Measurements from ENCODE around the gene USP31.

GRCh38 chr16:23141959-23142740 lies 7.1 kb downstream of the USP31 start:
- TF ChIP-seq OSR1 (CRISPR knock-in tag; IDR thresholded peaks at IDR 0.05) (no peak), ZFP30 (CRISPR knock-in tag; IDR thresholded peaks at IDR 0.05) (no peak), PATZ1 (CRISPR knock-in tag; IDR thresholded peaks at IDR 0.05; ENCODE audit: borderline replicate concordance) (no peak), ARNTL (CRISPR knock-in tag; IDR thresholded peaks at IDR 0.05; ENCODE audit: borderline replicate concordance, low read depth) (no peak), ISL1 (CRISPR knock-in tag; IDR thresholded peaks at IDR 0.05) (no peak), TSHZ2 (CRISPR knock-in tag; IDR thresholded peaks at IDR 0.05) (no peak), ZNF70 (CRISPR knock-in tag; IDR thresholded peaks at IDR 0.05) (no peak), TCF4 (CRISPR knock-in tag; IDR thresholded peaks at IDR 0.05; ENCODE audit: borderline replicate concordance) (no peak), TOX (CRISPR knock-in tag; IDR thresholded peaks at IDR 0.05; ENCODE audit: borderline replicate concordance) (no peak), CREB5 (CRISPR knock-in tag; IDR thresholded peaks at IDR 0.05; ENCODE audit: low read depth) (no peak), BACH2 (CRISPR knock-in tag; IDR thresholded peaks at IDR 0.05; ENCODE audit: borderline replicate concordance) (no peak)
- TF ChIP-seq, protein P1, sequence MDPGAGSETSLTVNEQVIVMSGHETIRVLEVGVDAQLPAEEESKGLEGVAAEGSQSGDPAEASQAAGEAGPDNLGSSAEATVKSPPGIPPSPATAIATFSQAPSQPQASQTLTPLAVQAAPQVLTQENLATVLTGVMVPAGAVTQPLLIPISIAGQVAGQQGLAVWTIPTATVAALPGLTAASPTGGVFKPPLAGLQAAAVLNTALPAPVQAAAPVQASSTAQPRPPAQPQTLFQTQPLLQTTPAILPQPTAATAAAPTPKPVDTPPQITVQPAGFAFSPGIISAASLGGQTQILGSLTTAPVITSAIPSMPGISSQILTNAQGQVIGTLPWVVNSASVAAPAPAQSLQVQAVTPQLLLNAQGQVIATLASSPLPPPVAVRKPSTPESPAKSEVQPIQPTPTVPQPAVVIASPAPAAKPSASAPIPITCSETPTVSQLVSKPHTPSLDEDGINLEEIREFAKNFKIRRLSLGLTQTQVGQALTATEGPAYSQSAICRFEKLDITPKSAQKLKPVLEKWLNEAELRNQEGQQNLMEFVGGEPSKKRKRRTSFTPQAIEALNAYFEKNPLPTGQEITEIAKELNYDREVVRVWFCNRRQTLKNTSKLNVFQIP (CRISPR knock-in tag; IDR thresholded peaks at IDR 0.05; ENCODE audit: borderline replicate concordance, low read depth), result no peak

Measured in SK-N-SH treated with all-trans-retinoic acid at 6 μM for 48 hours (cell line).